Stimulated activated CD8-positive, alpha-beta memory T cell treated with anti-CD3 and anti-CD28 coated beads, Interleukin-7, amount 100 ng/mL, for 48 hours (primary cell): Measurements from ENCODE around the gene APBA2.
A peak's percentile ranks its signal among the peaks of the same experiment; 100 is the strongest.

ENCODE experiments used
- DNase-seq, 2 donors: peaks; one replicate each; pipeline ENCODE4 v3.0.0-alpha.2; 2020; ENCODE audit warnings: low read depth in 1 of 2; ENCODE audit errors: extremely low read depth in 1 of 2

The APBA2 gene

DNA sequence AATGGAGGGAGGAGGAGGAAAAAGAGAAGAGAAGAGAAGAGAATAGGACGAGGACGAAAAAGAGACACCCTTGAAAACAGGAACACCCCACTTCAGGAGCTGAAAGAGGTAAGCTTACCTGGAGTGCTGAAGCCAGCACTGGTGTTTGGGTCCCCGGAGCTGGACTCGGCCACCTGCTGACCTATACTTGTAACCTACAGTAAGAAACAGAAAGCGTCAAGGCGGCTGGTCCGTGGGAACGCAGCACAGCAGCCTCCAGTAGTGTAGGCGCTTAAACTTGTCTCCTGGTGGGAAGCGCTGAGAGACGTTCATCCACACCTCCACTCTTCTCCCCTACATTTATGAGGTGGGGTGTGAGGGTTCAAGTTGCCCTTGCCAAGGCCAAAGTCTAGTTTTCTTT is 242.9 kb downstream of the APBA2 start:
- no peak for DNase-seq

DNA sequence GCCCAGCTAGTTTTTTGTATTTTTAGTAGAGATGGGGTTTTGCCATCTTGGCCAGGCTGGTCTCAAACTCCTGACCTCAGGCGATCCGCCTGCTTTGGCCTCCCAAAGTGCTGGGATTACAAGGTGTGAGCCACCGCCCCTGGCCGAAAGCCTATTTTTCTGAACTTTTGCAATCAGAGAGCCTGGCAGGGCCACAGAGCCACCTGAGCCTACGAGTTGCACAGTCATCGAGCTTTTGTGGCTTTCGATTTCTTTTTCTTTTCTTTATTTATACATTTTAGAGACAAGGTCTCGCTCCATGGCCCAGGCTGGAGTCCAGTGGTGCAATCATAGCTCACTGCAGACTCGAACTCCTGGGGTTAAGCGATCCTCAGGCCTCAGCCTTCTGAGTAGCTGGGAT is 243.4 kb downstream of the APBA2 start:
- no peak for DNase-seq

DNA sequence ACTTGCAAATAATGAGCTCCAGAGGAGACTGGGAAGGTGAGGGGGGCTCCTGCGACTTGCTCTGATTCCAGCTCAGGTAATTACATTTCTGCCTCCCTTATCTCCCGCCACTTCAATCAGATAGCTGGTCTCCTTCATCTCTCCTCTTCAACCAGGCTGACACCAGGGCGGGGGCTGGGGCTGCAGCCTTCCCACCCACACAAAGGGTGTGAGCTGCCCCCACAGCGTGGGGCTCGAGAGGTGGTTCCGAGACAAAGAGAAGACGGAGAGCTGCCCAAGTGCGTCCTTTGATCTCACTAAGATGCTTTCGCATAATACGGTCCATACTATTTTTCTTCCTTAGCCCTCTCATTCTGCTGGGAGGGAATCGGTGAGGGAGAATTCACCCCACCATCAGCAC is 244.2 kb downstream of the APBA2 start:
- DNase-seq = no peak

DNA sequence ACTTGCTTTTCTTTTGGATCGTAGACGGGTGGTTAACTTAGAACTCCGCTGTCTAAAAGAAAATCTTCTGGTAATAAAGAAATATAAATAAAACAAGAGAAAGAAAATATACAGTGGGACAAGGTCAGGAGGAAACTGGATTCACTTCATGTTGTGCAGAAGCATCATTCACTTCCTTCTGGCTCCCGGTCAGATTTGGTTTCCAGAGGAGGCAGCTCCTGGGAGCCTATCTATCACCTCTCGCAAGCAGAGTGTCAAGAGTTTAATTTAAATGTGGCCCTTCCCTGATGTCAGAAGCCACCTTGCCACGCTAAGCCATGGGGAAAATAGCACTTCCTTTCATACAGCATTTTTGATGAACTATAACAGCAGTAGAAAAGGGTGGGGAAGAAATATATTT is 244.7 kb downstream of the APBA2 start:
- no peak for DNase-seq

DNA sequence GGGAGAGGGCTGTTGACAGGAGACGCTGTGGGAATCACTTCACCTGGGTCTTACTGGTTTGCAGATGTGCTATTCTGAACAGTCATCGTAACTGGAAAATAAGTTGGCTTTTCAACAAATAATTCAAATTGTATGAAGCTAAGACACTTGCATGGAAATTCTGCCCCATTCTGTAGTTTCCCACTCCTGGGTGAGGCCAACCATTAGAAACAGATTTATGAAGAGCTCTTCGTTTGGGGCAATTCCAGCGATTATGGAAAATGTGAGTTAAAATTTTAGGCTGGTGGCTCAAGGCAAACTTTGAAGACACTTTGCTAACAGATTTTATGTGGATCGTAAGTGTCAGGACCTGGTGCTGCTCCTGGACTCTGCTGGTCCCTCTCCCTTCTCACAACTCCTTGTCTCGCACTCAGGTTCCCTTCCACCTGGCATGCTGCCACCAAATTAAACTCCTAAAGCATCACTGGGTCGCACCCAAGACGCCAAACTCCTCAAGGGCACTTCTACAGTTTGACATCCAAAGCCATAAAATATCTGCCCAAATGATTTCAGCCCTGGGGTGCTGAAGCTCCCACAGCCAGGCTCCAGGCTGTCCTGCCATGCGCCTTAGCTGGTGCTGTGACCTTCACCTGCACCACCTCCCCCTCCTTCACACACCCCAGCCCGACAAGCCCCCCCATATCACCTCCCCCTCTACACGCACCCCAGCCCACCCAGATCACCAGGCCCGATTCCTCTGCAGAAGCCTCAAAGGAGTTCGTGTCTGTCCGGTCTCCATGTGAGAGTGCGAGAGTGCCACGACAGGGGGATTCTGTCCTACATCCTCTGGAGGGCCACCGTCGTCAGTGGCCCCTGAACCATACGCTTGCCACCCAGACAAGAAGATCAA is 245.4 kb downstream of the APBA2 start:
- no peak for DNase-seq

DNA sequence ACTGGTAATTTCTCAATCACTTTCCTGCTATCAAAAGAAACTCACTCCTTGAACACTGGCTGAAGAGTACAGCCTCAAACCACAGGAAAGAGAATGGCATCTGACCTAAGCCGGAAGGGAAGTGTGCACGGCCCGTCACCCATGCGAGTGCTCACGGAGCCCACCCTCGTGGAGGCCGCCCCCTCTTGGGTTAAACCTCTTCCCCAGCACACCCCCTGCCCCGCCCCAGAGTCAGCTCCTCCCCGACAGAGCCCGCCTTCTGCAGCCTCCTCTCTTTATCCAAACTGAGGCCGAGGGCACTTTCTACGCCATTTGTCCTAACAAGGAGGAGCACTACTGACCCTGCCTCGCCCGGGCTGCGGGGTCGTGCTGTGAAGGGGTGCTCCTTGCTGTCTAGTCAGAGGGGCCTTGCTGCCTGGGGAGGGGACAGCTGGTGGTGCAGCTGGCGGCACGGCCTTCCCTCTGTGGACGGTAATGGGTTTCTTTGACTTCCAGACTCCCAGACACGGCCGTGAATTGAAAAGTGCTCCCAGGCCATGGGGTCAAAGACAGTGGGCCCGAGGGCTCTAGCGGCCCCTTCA is 246.2 kb downstream of the APBA2 start:
- no peak for DNase-seq

DNA sequence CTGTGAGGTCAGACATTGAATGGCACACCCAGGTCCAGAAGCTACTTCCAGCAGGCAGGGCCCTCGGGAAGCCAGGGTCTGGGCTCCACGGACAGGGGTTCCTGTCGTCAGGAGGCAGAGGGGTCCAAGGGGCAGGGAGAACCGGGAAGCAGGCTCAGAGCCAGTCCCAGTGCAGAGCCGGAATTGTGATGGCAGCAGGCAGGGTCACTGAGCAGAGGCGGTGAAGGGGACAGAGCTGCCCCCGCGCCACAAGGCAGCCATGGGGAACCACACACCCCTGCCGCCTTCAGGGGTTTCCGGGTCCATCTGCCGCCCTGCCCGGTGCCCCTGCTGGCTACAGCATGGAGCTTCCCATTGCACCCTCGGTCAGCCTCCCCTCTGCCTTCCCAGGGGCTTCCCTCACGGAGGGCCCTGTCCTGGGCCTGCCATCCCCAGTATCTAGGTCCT is 247.0 kb downstream of the APBA2 start:
- DNase-seq = no peak

DNA sequence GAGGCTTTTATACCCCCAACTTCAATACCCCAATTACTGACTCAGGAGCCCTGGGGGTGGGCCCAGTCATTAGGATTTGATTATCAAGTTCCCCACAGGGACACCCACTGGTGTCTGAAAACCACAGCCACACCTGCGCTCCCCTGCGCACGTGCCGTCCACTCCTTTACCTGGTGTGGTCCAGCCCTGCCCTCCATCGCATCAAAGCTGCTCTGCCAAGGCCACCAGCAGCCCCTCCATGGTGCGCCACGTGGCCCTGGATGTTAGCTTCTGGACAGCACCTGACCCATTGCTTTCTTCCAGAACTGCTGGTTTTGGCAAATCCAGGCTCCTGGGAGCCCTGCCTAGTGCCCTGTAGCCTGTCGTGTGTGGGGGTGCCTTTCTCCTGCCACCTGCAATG is 247.5 kb downstream of the APBA2 start:
- DNase-seq = no peak

DNA sequence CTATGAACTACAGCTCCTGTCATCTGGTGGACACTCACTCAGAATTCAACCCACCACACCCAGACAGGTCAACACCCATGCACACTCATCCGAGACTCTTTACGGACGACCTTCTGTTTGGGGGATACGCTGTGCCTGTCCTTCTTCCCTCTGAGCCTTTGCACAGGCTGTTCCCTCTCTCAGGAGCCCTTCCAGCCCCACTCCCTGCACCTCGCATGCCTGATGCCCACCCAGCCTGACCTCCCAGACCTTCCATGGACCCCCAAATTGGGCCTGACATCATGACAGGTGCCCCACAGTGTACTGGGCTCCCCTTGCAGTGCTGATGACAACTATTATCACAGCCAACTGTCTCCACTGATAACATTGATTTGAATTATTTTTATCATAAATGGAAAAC is 248.0 kb downstream of the APBA2 start:
- no peak for DNase-seq

DNA sequence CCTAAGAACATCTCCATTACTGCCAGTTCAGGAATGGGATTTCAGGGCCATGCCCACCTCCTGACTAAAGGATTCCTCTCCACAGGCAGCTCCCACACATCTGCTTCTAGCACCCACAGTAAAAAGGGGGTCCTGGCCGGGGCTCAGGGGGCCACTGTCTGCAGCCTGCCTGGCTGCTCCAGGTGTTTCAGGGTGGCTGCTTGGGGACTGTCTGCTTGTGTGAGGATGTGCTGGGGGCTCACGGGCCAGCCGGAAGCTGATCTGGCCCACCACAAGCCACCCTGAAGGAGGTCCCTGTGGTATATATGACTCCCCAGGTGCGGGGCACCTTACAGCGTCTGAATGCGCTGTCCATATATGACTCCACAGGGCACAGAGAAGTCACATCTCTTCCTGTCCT is 248.5 kb downstream of the APBA2 start:
- no peak for DNase-seq

DNA sequence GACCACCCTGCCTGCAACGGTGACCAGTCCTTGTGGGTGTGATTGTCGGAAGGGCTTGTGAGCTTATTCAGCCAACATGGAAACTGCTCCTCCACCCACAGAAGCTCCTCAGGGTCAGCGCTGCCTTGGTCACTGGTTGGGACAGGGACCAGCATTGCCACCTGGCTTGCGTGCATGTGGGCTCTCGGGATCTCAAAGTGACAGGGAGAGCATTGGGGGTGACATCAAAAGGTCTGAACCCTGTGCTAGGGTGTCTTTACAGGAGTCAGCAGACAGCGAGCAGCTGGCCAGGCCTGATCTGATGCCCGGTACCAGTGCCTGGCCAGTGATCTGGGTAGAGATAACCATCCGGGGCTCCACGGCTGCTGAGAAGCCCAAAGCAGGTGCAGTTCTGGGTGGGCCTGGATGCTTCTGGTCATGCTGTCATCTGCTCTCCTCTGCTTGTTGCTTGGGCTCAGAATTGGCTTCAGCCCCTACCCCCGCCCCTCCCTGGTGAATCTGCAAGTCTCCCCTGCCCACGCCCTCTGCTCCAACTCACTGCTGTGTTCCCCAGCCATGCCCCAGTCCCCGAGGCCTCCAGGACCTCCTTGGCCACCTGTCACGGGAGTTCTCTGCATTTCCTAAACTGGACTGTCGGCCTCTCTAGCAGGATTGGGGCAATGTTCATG is 249.0 kb downstream of the APBA2 start:
- DNase-seq = no peak

DNA sequence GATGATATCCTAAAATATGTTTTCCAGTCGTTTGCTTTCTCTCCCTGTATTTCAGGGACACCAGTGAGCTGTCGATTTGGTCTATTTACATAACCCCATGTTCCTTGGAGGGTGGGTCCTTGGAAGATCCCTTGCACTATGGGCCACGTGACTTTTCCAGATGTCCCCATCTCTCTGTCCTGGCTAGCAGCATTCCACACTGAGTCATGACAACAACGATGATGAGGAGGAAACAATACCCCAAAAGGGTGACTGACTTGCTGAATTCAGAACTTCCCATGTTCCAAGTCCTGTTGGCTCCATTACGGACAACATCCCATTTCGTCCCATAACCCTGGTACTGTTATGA is 249.5 kb downstream of the APBA2 start:
- no peak for DNase-seq

DNA sequence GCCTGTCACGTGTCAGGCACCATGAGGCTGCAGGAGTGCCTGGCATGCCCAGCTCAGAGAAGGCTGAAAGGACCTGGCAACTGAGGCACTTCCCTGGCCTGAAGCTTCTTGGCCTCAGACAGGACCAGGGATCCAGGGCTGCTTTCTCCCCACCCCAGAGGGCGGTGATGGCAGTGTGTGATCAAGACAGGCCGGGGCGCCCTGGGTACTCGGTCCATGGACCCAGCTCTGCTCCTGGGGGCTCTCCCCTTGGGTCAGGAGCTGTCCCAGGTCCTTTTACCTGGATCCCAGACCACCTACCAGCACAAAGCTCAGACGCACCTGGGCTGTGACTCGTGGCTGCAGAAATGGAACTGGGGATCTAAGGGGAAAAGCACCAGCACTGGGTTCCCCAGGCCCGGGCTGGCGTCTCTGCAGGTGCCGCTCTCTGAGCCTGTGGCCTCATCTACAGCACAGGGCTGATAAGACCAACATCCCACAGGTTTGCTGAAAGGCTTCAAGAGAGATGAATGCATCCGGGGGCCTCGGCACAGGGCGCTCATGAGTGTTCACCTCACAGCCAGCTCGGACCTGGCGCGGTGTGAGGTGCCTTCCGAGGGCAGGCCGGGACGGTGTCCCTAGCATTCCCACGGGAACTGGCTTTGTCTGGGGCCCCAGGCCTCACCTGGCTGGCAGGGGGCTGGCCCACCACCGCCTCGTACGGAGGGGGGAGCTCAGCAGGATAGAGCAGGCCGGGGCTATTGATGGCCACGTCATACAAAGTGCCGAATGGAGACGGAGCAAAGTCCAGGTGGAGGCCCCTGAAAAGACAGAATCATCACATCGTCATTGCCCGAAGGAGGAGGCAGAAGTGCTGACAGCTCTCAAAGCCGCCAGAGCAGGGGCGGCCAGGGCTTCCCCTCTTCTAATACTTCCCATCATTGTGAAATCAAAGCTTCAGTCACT is 250.2 kb downstream of the APBA2 start:
- no peak for DNase-seq

DNA sequence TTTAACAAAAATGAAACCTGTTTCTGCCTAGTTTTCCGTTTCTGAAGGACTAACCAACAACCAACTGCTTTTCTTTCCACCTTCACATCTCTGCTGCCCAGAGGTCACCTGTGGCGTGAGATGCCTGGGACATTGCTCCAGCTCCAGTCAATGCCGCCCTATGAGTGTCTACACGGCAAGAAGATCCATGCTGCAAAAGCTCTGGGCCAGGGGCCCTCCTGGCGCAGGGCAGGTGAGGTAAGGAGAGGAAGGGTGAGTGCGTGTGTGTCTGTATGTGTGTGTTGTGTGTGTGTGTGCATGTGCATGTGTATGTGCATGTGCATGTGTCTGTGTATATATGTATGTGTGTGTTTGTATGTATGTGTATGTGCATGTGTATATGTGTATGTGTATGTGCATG is 252.5 kb downstream of the APBA2 start:
- DNase-seq = no peak

DNA sequence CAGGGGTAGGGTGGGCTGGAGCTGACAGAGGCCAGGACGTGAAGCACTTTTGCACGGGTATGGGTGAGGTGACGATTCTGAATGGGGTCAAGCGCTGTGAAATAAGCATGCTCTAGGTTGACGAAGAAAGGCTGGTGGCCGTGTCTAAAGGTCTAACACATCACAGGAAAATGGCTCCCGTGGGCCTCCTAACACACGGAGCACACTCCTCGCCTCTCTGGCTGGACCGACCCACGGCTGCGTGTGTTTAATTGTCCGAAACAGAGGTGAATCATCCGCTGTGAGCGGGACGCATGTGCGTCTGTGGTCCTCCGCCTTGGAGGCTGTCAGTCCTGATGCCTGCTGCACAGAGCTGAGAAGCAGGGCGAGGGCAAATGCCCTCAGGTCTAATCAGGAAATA is 253.3 kb downstream of the APBA2 start:
- DNase-seq = no peak

DNA sequence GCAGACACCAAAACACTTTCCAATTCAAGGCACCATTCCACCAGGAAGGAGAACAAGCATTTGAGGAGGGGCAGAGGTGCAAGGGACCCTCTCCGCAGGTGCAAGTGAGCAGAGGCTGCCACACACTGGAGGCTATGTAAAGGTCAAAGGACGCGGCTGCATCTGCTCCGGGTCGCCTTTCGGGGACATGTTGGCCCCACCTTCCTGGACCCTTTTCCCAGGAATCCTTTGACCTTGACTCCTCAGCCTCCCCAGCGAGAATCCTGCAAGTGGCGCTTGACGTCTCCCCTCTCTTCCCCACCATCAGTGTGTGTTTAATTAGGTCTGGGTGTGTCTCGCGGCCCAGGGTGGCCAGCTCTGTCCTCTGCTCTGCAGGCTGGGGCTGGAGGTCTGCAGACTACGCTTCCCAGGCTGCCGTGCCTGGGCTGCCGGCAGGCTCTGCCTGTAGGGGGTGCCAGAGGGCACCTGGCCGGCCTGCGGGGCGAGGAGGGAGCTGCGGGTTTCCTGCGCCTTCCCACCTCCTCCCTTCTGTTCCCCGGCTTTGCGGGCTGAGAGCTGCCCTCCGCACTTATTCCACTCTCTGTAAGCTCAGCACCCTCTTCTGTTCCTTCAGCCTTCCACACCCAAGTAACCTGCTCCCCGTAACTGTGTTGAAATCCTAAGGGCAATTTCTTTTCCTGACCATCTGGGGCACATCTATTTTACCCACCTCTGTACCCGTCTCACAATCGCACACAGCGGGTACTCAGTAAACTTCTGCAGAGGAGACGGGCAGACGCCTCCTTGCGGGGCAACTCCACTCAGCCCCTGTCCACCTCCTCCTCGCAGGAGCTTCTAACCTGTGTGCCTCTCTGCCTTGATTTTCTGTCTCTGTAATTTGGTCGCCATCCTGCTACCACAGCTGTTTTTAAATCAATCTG is 254.0 kb downstream of the APBA2 start:
- DNase-seq = peak; percentile 11 to 35

DNA sequence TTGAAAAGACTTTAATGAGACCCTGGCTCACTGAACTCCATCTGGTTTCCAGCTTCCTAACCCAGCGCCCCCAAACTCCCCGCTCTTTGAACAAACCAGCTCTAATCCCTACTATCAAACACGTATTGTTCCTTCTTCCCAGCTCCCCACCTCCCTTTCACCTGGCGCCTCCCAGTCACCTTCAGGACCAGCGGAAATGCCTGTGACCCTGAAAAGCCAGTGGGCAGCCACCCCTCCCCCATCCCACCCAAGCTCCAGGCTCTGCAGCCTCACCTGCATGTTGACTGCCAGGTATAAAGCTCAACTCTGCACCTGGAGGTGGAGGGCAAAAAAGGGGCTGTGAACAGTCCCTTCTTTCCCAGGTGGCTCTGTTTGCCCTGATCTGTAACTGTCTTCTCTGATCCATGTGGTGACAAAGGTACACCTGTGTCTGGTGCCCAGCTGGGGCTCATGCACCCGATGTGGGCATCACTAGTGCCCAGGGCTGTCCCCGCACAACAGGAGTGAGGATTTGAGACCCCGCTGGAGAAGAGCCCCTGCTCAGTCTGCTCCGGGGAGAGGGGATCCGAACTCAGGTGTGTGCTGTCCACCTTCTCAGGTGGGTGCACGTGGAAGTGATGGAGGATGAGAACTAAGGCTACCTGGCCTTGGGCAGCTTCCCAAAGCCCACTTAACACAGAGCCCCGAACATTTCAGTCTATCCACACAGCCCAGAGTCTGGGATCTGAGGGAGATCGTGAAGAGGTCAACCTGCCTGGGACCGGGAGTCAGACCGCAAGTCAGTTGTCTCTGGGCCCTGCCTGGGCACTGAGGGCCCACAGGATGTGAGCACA is 254.9 kb downstream of the APBA2 start:
- DNase-seq = no peak

DNA sequence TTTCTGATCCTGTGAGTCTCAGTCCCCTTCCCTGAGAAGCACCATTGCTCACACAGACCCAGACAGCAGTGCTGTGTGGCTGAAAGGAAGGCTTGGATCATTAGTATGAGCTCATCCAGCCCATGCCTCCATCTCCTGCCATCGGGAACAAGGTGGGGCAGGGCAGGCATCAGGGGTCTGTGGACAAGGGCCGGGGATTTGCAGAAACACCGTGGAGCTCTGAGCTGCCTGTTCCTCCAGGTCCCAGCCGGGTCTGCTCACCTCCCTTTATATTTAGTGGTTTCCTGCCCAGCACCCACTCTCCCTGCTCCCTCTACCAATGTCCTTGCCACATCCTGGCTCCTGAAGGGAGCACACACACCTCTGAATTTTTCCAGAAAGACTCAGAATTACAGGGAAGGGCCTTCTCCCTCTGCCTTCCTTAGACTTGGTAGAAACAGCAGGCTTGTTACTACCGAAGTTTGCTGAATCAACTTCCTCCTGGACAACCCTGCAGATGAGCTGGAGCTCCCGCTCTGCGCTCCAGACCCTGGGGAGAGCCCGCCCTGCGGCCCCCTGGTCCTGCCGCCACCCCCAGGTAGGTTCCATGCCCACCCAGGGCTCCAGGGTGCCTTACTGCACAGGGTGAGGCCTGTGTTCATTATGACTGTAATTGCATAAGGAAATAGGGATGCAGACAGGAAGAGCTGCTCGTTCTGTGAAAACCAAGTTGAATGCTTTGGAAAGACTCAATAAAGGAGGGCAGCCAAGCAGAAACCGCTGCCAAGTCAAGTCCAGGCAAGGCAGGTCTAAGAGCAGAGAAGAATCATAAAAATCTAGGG is 255.7 kb downstream of the APBA2 start:
- no peak for DNase-seq
